ENCODE measurements around the gene CTSH. TPM values are rescaled to one million over a fixed set of nuclear protein-coding genes. Genes with fewer than 3 reads are reported as not detected.
"Not testable (repeated sequence)": the region's sequence is repeated elsewhere in the genome, so short reads cannot be mapped to it uniquely, and the experiment has no call there.

CTSH gene
- total and polyA plus RNA-seq, 3 donors from 2014 or later: 44.3 to 152 (median 45.6) TPM

- 23 to 26% methylated on average over 22 of the region's 22 CpGs for WGBS, 2 donors
- H3K36me3 ChIP-seq (ENCODE audit: low read depth, missing control alignments): no peaks in the 10 kb centered on the region
- peak overlapping the region; percentile 88 to 100 for H3K4me3 ChIP-seq
- no peaks in the 10 kb centered on the region for H3K9me3 ChIP-seq
- no peak for TF ChIP-seq POLR2A (IDR thresholded peaks at IDR 0.05)
- TF ChIP-seq CTCF (IDR thresholded peaks at IDR 0.05): no peak
- no peaks in the 10 kb centered on the region for H3K27me3 ChIP-seq
- no peak for DNase-seq
- H3K27ac ChIP-seq: peak overlapping the region; percentile 100
- H3K4me1 ChIP-seq: peaks cover 52% of the 10 kb centered on the region
- intact Hi-C loops (cut with DNase I; ENCODE audit: low total_unique reads): no loop called here
Measured at GRCh38 chr15:78875107-78875914, 69.5 kb downstream of the CTSH start.

GRCh38 chr15:78873793-78874765 is 70.8 kb downstream of the CTSH start:
- peak overlapping the region; percentile 88 to 100 for H3K4me3 ChIP-seq
- intact Hi-C loops (cut with DNase I; ENCODE audit: low total_unique reads): no loop called here
- no peaks in the 10 kb centered on the region for H3K36me3 ChIP-seq (ENCODE audit: low read depth, missing control alignments)
- H3K27ac ChIP-seq: peak overlapping the region; percentile 100
- H3K9me3 ChIP-seq: no peaks in the 10 kb centered on the region
- H3K27me3 ChIP-seq: no peaks in the 10 kb centered on the region
- DNase-seq: peak; percentile 63
- TF ChIP-seq CTCF (IDR thresholded peaks at IDR 0.05) (no peak), POLR2A (IDR thresholded peaks at IDR 0.05) (no peak)
- 0 to 1% methylated on average over 38 of the region's 38 CpGs for WGBS, 2 donors
- peaks cover 42% of the 10 kb centered on the region for H3K4me1 ChIP-seq

- intact Hi-C loops (cut with DNase I; ENCODE audit: low total_unique reads): no loop called here
- peaks cover 33% of the 10 kb centered on the region for H3K4me1 ChIP-seq
- peak overlapping the region; percentile 88 to 100 for H3K4me3 ChIP-seq
- TF ChIP-seq CTCF (IDR thresholded peaks at IDR 0.05) (peak in 1 of 3 experiments; percentile 12), POLR2A (IDR thresholded peaks at IDR 0.05) (no peak)
- peak overlapping the region; percentile 100 for H3K27ac ChIP-seq
- H3K36me3 ChIP-seq (ENCODE audit: low read depth, missing control alignments): no peaks in the 10 kb centered on the region
- H3K27me3 ChIP-seq: no peaks in the 10 kb centered on the region
- 0% methylated on average over 56 to 60 of the region's 75 CpGs for WGBS, 2 donors
- DNase-seq: peak; percentile 89
- H3K9me3 ChIP-seq: no peaks in the 10 kb centered on the region
Measured at GRCh38 chr15:78872972-78873792, 71.7 kb downstream of the CTSH start.

GRCh38 chr15:78872155-78872971 is 72.5 kb downstream of the CTSH start, which contains the start of gene MORF4L1:
MORF4L1 (plus strand) TSS chr15:78872890; CDS start chr15:78873018, 128 bp downstream.
- TF ChIP-seq CTCF (IDR thresholded peaks at IDR 0.05) (no peak), POLR2A (IDR thresholded peaks at IDR 0.05) (no peak)
- intact Hi-C loops (cut with DNase I; ENCODE audit: low total_unique reads): no loop called here
- Histone ChIP-seq H3K9me3 (no peaks in the 10 kb centered on the region), H3K27ac (peak within 1 kb of the TSS; percentile 100), H3K27me3 (no peaks in the 10 kb centered on the region), H3K4me1 (peaks cover 25% of the 10 kb centered on the region), H3K36me3 (ENCODE audit: low read depth, missing control alignments) (no peaks in the 10 kb centered on the region), H3K4me3 (peak within 1 kb of the TSS; percentile 88 to 100)
- peak; percentile 98 for DNase-seq
- 5% methylated on average over 45 to 52 of the region's 52 CpGs for WGBS, 2 donors

GRCh38 chr15:78871483-78872127 is 73.2 kb downstream of the CTSH start:
- DNase-seq; H3K36me3 ChIP-seq (ENCODE audit: low read depth, missing control alignments); H3K27me3 ChIP-seq; H3K9me3 ChIP-seq; intact Hi-C loops (cut with DNase I; ENCODE audit: low total_unique reads): not testable (repeated sequence)
- Histone ChIP-seq H3K4me3 (peak overlapping the region; percentile 88 to 100), H3K27ac (peak overlapping the region; percentile 100), H3K4me1 (peaks cover 18% of the 10 kb centered on the region)
- WGBS, 2 donors: 54 to 66% methylated on average over 24 of the region's 24 CpGs
